GM23338 (cell line): ENCODE results near the gene DMRT3. TPM values are rescaled to one million over a fixed set of nuclear protein-coding genes. Genes with fewer than 3 reads are reported as not detected.

Experiments
- ATAC-seq: fragments of 200-7000 bp; cut with Tn5 transposase; 3 replicates; pipeline ENCODE4 v1.9.1; 2020
- DNase-seq: peaks from one replicate; pipeline ENCODE4 v3.0.0-alpha.2; 2015; ENCODE audit warnings: low spot score
- H2AFZ ChIP-seq: fragments of 200-600 bp; sonication (generic); 2 replicates; pipeline ENCODE4 v1.8.0; 2016; ENCODE audit warnings: antibody characterized with exemption, mild to moderate bottlenecking, moderate library complexity
- H3F3A ChIP-seq: fragments of 200-600 bp; sonication (generic); replicated peaks from 2 replicates; pipeline ENCODE4 v1.8.0; 2017; ENCODE audit warnings: antibody characterized with exemption, mixed run types, low read depth
- H3K27ac ChIP-seq: fragments of 200-600 bp; sonication (generic); 2 replicates; pipeline ENCODE4 v1.6.1; 2016; ENCODE audit warnings: low read depth
- H3K27me3 ChIP-seq: fragments of 200-600 bp; sonication (generic); 2 replicates; pipeline ENCODE4 v1.8.0; 2016; ENCODE audit warnings: mild to moderate bottlenecking, mixed run types, moderate library complexity; ENCODE audit not compliant: insufficient read depth
- H3K36me3 ChIP-seq: fragments of 200-600 bp; sonication (generic); 2 replicates; pipeline ENCODE4 v1.8.0; 2016; ENCODE audit warnings: mild to moderate bottlenecking; ENCODE audit not compliant: insufficient read depth
- H3K4me1 ChIP-seq: fragments of 200-600 bp; sonication (generic); 2 replicates; pipeline ENCODE4 v1.8.0; 2016; ENCODE audit warnings: mild to moderate bottlenecking, moderate library complexity; ENCODE audit not compliant: insufficient read depth
- H3K4me2 ChIP-seq: fragments of 200-600 bp; sonication (generic); 2 replicates; pipeline ENCODE4 v1.7.1; 2017; ENCODE audit warnings: mixed run types
- H3K4me3 ChIP-seq: fragments of 200-600 bp; sonication (generic); 2 replicates; pipeline ENCODE4 v1.6.1; 2016; ENCODE audit warnings: mixed run types
- H3K79me2 ChIP-seq: fragments of 200-600 bp; sonication (generic); replicated peaks from 2 replicates; pipeline ENCODE4 v1.8.0; 2017; ENCODE audit warnings: mild to moderate bottlenecking; ENCODE audit not compliant: insufficient read depth
- H3K9me2 ChIP-seq: fragments of 200-600 bp; sonication (generic); 2 replicates; pipeline ENCODE4 v1.8.0; 2017; ENCODE audit not compliant: insufficient read depth
- H4K20me1 ChIP-seq: fragments of 200-600 bp; sonication (generic); replicated peaks from 2 replicates; pipeline ENCODE4 v1.8.0; 2017; ENCODE audit warnings: mild to moderate bottlenecking; ENCODE audit not compliant: insufficient read depth
- H3K27ac Mint-ChIP-seq: 2 replicates; pipeline ENCODE4 v1.8.0; 2020; ENCODE audit warnings: inconsistent platforms, mild to moderate bottlenecking, moderate library complexity, mixed read lengths
- H3K27me3 Mint-ChIP-seq: 3 replicates; pipeline ENCODE4 v1.8.0; 2022; ENCODE audit warnings: low read depth, mild to moderate bottlenecking, moderate library complexity, mixed read lengths, inconsistent platforms; ENCODE audit not compliant: insufficient read depth, poor library complexity
- H3K36me3 Mint-ChIP-seq: 3 replicates; pipeline ENCODE4 v1.8.0; 2021; ENCODE audit warnings: low read depth, mild to moderate bottlenecking, inconsistent platforms, moderate library complexity, mixed read lengths
- H3K4me1 Mint-ChIP-seq: 3 replicates; pipeline ENCODE4 v1.8.0; 2020; ENCODE audit warnings: mild to moderate bottlenecking, inconsistent platforms, mixed read lengths
- H3K4me3 Mint-ChIP-seq: 3 replicates; pipeline ENCODE4 v1.8.0; 2021; ENCODE audit warnings: moderate library complexity, mild to moderate bottlenecking, inconsistent platforms, mixed read lengths
- H3K9me3 Mint-ChIP-seq: 3 replicates; pipeline ENCODE4 v1.8.0; 2020; ENCODE audit warnings: moderate library complexity, mild to moderate bottlenecking, inconsistent platforms, mixed read lengths
- CTCF ChIP-seq, 2 experiments: fragments of 200-600 bp in 1 of 2; sonication (generic) in 1 of 2; conservative IDR thresholded peaks; 2 replicates each; pipeline versions ENCODE4 v1.5.1 to v1.6.1; 2016 to 2017; ENCODE audit warnings: antibody characterized with exemption in 2 of 2, low read depth in 2 of 2, mild to moderate bottlenecking in 2 of 2, moderate library complexity in 1 of 2
- ETS1 ChIP-seq: IDR thresholded peaks from 2 replicates; pipeline ENCODE4 v1.6.1; 2016; ENCODE audit warnings: antibody characterized with exemption
- EZH2phosphoT487 ChIP-seq: fragments of 200-600 bp; sonication (generic); IDR thresholded peaks from one replicate; pipeline ENCODE4 v1.8.1; 2018; ENCODE audit warnings: antibody characterized with exemption; ENCODE audit not compliant: unreplicated experiment
- NANOG ChIP-seq: IDR thresholded peaks from 2 replicates; pipeline ENCODE4 v1.6.1; 2016; ENCODE audit warnings: antibody characterized with exemption, borderline replicate concordance
- POLR2AphosphoS5 ChIP-seq: IDR thresholded peaks from 2 replicates; pipeline ENCODE4 v1.6.1; 2016; ENCODE audit warnings: antibody characterized with exemption, low read depth
- STAT1 ChIP-seq: IDR thresholded peaks from one replicate; pipeline ENCODE4 v1.6.1; 2016; ENCODE audit warnings: antibody characterized with exemption; ENCODE audit not compliant: unreplicated experiment
- ZNF331 ChIP-seq: fragments of 250-450 bp; sonication (Bioruptor Pico); IDR thresholded peaks from 2 replicates; pipeline ENCODE4 v1.5.0; 2020; ENCODE audit warnings: low read depth, mild to moderate bottlenecking, moderate library complexity
- polyA plus RNA-seq: library from polyadenylated mRNA; unstranded; fragments of >200 nt; fragmentation: Nextera tagmentation; extraction: Ambion mirVana; gene quantifications from 2 replicates; pipeline ENCODE4 v1.2.1, GENCODE V29; 2016
- small RNA-seq: library from RNA; depleted of rRNA; stranded (forward); fragments of <200 nt; gene quantifications from one replicate; pipeline ENCODE3, GENCODE V24; 2014; ENCODE audit warnings: low replicate concordance
- total RNA-seq: library from RNA; depleted of rRNA; stranded (reverse); fragments of >200 nt; shearing (Covaris generic); gene quantifications from 2 replicates; pipeline ENCODE4 v1.2.3, GENCODE V29; 2014; rRNA removed
- TF ChIP-seq, protein P1 (sequence below): fragments of 250-450 bp; sonication (Bioruptor Pico); IDR thresholded peaks from 2 replicates; pipeline ENCODE4 v1.5.0; 2020; ENCODE audit warnings: mild to moderate bottlenecking, moderate library complexity

DMRT3 gene
- total and polyA plus RNA-seq, 2 experiments from 2014 or later: not detected

DNA sequence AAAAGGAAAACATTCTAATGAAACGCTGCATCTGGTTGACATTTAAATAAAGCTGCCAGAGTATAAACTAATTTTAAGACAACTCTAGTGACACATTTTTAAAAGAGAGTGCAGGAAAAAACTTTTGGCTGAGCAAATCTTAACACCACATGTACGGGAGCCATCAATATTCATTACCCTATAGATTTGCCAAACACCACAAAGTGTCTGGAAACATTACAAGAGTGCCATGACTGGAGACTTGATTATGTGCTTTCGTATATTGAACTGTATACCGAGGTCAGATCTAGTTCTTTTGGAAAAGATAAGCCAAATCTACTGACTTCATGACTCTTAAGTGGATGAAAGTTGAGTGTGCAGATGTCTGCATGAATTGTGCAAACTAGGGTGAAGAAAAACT is 63.1 kb downstream of the DMRT3 start:
- Mint-ChIP-seq H3K4me3 (no peak overlapping the region), H3K27ac (no peak overlapping the region), H3K27me3 (peaks cover 57% of the 10 kb centered on the region), H3K4me1 (peaks cover 7% of the 10 kb centered on the region; the same call in 2 of the 3 replicates), H3K36me3 (no peaks in the 10 kb centered on the region; the same call in 2 of the 3 replicates), H3K9me3 (peaks cover 9% of the 10 kb centered on the region)
- TF ChIP-seq NANOG (no peak), STAT1 (no peak), ETS1 (no peak), EZH2phosphoT487 (no peak), ZNF331 (no peak), POLR2AphosphoS5 (no peak), CTCF (conservative IDR thresholded peaks at IDR 0.05; ENCODE audit: low read depth in 2 of 2) (no peak)
- TF ChIP-seq, protein P1, sequence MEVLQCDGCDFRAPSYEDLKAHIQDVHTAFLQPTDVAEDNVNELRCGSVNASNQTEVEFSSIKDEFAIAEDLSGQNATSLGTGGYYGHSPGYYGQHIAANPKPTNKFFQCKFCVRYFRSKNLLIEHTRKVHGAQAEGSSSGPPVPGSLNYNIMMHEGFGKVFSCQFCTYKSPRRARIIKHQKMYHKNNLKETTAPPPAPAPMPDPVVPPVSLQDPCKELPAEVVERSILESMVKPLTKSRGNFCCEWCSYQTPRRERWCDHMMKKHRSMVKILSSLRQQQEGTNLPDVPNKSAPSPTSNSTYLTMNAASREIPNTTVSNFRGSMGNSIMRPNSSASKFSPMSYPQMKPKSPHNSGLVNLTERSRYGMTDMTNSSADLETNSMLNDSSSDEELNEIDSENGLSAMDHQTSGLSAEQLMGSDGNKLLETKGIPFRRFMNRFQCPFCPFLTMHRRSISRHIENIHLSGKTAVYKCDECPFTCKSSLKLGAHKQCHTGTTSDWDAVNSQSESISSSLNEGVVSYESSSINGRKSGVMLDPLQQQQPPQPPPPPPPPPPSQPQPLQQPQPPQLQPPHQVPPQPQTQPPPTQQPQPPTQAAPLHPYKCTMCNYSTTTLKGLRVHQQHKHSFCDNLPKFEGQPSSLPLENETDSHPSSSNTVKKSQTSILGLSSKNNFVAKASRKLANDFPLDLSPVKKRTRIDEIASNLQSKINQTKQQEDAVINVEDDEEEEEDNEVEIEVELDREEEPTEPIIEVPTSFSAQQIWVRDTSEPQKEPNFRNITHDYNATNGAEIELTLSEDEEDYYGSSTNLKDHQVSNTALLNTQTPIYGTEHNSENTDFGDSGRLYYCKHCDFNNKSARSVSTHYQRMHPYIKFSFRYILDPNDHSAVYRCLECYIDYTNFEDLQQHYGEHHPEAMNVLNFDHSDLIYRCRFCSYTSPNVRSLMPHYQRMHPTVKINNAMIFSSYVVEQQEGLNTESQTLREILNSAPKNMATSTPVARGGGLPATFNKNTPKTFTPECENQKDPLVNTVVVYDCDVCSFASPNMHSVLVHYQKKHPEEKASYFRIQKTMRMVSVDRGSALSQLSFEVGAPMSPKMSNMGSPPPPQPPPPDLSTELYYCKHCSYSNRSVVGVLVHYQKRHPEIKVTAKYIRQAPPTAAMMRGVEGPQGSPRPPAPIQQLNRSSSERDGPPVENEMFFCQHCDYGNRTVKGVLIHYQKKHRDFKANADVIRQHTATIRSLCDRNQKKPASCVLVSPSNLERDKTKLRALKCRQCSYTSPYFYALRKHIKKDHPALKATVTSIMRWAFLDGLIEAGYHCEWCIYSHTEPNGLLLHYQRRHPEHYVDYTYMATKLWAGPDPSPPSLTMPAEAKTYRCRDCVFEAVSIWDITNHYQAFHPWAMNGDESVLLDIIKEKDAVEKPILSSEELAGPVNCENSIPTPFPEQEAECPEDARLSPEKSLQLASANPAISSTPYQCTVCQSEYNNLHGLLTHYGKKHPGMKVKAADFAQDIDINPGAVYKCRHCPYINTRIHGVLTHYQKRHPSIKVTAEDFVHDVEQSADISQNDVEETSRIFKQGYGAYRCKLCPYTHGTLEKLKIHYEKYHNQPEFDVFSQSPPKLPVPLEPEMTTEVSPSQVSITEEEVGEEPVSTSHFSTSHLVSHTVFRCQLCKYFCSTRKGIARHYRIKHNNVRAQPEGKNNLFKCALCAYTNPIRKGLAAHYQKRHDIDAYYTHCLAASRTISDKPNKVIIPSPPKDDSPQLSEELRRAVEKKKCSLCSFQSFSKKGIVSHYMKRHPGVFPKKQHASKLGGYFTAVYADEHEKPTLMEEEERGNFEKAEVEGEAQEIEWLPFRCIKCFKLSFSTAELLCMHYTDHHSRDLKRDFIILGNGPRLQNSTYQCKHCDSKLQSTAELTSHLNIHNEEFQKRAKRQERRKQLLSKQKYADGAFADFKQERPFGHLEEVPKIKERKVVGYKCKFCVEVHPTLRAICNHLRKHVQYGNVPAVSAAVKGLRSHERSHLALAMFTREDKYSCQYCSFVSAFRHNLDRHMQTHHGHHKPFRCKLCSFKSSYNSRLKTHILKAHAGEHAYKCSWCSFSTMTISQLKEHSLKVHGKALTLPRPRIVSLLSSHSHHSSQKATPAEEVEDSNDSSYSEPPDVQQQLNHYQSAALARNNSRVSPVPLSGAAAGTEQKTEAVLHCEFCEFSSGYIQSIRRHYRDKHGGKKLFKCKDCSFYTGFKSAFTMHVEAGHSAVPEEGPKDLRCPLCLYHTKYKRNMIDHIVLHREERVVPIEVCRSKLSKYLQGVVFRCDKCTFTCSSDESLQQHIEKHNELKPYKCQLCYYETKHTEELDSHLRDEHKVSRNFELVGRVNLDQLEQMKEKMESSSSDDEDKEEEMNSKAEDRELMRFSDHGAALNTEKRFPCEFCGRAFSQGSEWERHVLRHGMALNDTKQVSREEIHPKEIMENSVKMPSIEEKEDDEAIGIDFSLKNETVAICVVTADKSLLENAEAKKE: no peak
- DNase-seq (no peak), ATAC-seq (no peak)
- Histone ChIP-seq H3K4me2 (no peak overlapping the region), H3K9me2 (no peaks in the 10 kb centered on the region), H4K20me1 (peaks cover 26% of the 10 kb centered on the region), H3K4me3 (no peak overlapping the region), H3K27me3 (peaks cover 79% of the 10 kb centered on the region), H3K36me3 (no peaks in the 10 kb centered on the region), H3K79me2 (no peaks in the 10 kb centered on the region), H3K4me1 (peaks cover 12% of the 10 kb centered on the region), H3F3A (0 out of 2 replicates have a peak, but pooled peaks cover 6% of the 10 kb centered on the region), H3K27ac (no peak overlapping the region), H2AFZ (no peak overlapping the region)

Small RNA genes within 50 kb of the gene (small RNA-seq; reads per million reads assigned to genes)
- not detected for gene RNU6-1073P

Other genes with a start within 250 kb of the DMRT3 start
- 1.8 TPM in 1 of 2 replicates, not detected in the other for gene DMRT1, start 135.0 kb upstream of the DMRT3 start, total RNA-seq
- 0.23 TPM in 1 of 2 replicates, not detected in the other for gene DMRT1, start 135.0 kb upstream of the DMRT3 start, polyA plus RNA-seq
- not detected in 2 replicates for gene DMRT2, start 73.7 kb downstream of the DMRT3 start, total RNA-seq
- gene DMRT2, start 73.7 kb downstream of the DMRT3 start, polyA plus RNA-seq: not detected in 2 replicates